Measurements from ENCODE around the gene STX18.

The STX18 gene

DNA sequence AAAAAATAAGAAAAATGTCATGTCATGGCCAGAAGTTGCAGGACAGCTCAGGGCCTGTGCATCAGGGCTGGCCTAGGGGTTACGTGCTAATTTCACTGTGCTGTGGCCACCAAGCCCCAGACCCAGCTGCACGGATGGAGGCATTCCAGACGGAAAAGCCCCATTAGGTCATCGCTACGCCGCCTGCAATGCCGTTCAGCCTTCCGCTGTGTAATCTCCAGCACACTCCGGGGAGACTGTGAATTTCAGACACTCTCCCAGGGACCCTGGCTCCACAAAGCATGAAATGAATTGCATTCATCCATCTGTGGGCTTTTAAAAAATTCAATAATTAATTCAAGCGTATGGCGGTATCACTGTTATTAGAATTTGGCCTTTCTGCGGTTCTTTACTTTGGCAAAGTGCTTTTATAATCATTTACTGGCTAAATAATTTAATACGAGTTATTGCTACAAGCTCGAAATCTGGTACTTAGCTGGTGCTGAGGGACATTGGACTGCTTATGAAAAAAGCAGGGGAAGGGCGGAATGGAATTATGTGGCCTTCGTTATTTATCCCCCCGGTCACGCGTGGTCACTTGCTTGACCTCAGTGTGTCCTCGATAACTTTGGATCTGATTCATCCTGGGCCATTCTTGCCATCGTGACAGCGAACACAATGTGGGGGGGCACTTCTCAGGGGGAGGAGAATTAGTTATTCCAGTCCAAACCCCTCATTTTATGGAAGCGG, 164.0 kb downstream of the STX18 start:
- DNase-seq (ENCODE audit: low read depth) = no peak

- DNase-seq (ENCODE audit: low read depth) = no peak
Measured at GRCh38 chr4:4377191-4377590, 164.7 kb downstream of the STX18 start.

GRCh38 chr4:4376074-4376473, 165.8 kb downstream of the STX18 start:
- DNase-seq (ENCODE audit: low read depth) = no peak

- DNase-seq (ENCODE audit: low read depth) = no peak
Measured at GRCh38 chr4:4374388-4375098, 167.3 kb downstream of the STX18 start.
